ENCODE measurements around the gene PADI1. TPM values are rescaled to one million over a fixed set of nuclear protein-coding genes. Genes with fewer than 3 reads are reported as not detected.

Gene PADI1
- total RNA-seq, 4 donors from 2014 or later: not detected

DNA sequence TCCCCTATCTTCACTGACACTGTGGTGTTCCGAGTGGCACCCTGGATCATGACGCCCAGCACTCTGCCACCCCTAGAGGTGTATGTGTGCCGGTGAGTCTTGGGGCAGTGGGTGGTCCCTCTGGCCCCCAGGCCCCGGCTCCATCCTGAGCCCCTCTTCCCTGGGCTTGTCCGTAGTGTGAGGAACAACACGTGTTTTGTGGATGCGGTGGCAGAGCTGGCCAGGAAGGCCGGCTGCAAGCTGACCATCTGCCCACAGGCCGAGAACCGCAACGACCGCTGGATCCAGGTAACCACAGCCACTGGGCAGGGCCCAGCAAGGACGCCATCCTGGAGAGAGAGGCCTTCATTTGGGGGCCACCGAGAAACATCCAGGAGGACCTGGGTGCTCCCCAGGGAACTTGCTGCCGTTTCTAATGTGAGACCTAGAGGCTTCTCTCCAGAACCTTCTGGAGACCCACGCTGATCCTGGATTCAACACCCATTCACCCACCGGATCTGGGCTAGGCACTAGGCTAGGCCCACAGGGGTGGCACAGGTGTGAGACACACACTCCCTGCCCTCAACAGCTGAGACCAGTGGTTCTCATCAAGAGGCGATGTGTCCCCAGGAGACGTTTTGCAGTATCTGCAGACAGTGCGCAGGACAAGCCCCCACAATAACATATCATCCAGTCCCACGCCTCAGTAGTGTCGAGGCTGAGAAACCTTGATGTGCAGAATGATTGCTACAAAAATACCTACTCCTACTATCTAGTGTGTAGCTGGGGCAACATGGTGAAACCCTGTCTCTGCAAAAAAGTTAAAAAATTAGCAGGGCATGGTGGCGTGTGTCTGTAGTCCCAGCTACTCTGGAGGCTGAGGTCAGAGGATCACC, 66.2 kb downstream of the PADI1 start:
- no peak overlapping the region for H3K4me3 ChIP-seq
- no peaks in the 10 kb centered on the region for H3K27me3 ChIP-seq
- H3K9me3 ChIP-seq: no peaks in the 10 kb centered on the region
- H3K27ac ChIP-seq: no peak overlapping the region
- H3K36me3 ChIP-seq: no peaks in the 10 kb centered on the region
- H3K4me1 ChIP-seq: peaks cover 0 to 7% (median 0%) of the 10 kb centered on the region in 4 donors
- no peak for TF ChIP-seq POLR2A (IDR thresholded peaks at IDR 0.05)
- TF ChIP-seq, protein P1, sequence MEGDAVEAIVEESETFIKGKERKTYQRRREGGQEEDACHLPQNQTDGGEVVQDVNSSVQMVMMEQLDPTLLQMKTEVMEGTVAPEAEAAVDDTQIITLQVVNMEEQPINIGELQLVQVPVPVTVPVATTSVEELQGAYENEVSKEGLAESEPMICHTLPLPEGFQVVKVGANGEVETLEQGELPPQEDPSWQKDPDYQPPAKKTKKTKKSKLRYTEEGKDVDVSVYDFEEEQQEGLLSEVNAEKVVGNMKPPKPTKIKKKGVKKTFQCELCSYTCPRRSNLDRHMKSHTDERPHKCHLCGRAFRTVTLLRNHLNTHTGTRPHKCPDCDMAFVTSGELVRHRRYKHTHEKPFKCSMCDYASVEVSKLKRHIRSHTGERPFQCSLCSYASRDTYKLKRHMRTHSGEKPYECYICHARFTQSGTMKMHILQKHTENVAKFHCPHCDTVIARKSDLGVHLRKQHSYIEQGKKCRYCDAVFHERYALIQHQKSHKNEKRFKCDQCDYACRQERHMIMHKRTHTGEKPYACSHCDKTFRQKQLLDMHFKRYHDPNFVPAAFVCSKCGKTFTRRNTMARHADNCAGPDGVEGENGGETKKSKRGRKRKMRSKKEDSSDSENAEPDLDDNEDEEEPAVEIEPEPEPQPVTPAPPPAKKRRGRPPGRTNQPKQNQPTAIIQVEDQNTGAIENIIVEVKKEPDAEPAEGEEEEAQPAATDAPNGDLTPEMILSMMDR (IDR thresholded peaks at IDR 0.05): no peak
- peak in 1 of 3 donors; percentile 20 for DNase-seq

DNA sequence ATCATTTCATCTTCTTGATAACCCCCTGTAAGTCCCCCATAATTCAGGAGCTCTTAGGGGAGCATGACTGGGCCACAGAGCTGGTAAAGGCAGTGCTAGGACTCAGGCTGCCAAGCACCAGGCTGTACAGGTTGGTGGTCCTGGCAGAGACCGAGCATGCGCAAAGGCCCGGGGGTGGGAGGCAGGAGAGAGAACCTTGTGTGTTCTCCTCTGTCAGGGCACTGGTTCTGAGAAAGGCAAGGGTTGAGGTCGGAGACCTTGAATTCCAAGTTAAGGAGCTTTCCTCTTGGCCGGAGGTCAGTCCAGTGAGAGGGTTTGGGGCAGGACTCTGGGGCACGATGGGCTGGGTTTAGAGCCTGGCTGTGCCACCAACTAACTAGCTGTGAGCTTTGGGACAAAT, 67.1 kb downstream of the PADI1 start:
- no peak for TF ChIP-seq POLR2A (IDR thresholded peaks at IDR 0.05)
- TF ChIP-seq, protein P1 (IDR thresholded peaks at IDR 0.05): no peak
- Histone ChIP-seq H3K9me3 (no peaks in the 10 kb centered on the region), H3K36me3 (no peaks in the 10 kb centered on the region), H3K4me1 (peaks cover 0 to 7% (median 0%) of the 10 kb centered on the region in 4 donors), H3K4me3 (no peak overlapping the region), H3K27me3 (no peaks in the 10 kb centered on the region), H3K27ac (no peak overlapping the region)
- peak in 1 of 3 donors; percentile 37 for DNase-seq

DNA sequence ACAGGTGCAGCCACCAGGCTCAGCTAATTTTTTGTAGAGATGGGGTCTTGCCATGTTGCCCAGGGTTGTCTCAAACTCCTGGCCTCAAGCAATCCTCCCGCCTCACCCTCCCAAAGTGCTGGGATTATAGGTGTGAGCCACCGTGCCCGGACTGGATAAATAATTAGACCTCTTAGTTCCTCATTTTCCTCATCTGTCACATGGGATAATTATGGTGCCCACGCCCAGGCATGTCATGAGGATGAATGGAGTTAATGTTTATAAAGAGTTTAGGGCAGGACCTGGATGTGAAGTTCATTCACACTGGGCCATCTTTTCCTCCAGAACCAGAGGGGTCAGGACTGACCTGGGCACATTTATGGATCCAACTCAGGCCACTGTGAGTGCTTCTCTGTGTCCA, 67.7 kb downstream of the PADI1 start:
- no peaks in the 10 kb centered on the region for H3K27me3 ChIP-seq
- H3K4me1 ChIP-seq: peaks cover 0 to 7% (median 0%) of the 10 kb centered on the region in 4 donors
- H3K36me3 ChIP-seq: no peaks in the 10 kb centered on the region
- DNase-seq: peak in 2 of 3 donors; percentile 65 to 85
- H3K4me3 ChIP-seq: no peak overlapping the region
- no peaks in the 10 kb centered on the region for H3K9me3 ChIP-seq
- TF ChIP-seq, protein P1 (IDR thresholded peaks at IDR 0.05): no peak
- no peak for TF ChIP-seq POLR2A (IDR thresholded peaks at IDR 0.05)
- H3K27ac ChIP-seq: peak overlapping the region in 1 of 4 donors; percentile 66

DNA sequence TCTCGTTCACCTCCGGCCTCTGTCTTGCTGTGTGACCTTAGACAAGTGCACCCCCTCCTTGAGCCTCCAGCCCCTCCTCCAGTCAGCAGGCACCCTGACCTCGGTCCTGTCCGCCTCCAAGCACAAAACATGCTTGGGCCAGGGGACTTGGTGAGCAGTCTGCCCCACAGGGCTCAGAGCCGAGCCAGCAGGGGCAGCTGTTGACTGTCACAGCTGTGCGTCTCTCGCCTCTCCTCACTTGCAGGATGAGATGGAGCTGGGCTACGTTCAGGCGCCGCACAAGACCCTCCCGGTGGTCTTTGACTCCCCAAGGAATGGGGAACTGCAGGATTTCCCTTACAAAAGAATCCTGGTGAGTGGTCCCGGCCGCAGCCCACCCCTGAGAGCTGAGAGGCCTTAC, 68.2 kb downstream of the PADI1 start:
- DNase-seq: no peak
- Histone ChIP-seq H3K4me1 (peaks cover 0 to 7% (median 0%) of the 10 kb centered on the region in 4 donors), H3K36me3 (no peaks in the 10 kb centered on the region), H3K27ac (peak overlapping the region in 1 of 4 donors; percentile 66), H3K4me3 (no peak overlapping the region), H3K27me3 (no peaks in the 10 kb centered on the region), H3K9me3 (no peaks in the 10 kb centered on the region)
- TF ChIP-seq, protein P1 (IDR thresholded peaks at IDR 0.05): no peak
- TF ChIP-seq POLR2A (IDR thresholded peaks at IDR 0.05): no peak

DNA sequence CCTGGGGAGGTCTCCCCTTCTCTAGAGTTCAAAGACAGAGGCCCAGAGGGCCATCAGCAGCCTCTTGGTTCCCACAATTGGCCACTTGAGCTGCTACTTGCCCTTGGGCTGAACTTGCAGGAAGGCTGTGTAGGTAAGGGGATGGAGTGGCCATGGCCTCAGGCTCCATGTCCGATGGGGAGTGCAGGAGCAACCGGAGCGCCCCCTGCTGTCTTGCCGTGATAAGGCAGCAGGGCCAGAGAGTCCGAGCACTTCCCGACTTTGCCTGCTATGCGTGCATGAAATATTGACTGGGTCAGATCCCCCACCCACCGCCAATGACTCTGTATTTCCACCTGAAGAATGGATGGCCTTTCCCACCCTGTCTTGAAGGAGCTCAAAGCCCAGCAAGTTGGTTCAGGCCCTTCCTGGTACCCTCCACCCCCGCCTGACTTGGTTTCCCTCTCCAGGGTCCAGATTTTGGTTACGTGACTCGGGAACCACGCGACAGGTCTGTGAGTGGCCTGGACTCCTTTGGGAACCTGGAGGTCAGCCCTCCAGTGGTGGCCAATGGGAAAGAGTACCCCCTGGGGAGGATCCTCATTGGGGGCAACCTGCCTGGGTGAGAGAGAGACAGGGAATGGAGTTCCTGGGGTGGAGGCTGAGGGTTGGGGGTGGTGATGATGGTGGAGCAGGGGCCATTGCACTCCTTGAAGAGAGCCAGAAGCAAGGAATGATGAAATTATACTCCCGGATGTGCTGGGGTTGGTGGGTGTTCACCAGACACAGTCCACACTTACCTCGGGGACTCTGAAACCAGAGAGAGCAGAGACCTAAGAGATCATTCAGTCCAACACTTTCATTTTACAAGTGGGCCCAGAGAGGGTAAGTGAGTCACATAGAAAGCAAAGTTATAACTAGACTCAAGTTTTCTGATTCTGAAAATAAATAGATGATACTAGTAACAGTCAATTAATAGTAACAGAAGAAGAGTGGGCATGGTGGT, 69.5 kb downstream of the PADI1 start:
- DNase-seq: peak in 2 of 3 donors; percentile 77 to 78
- no peaks in the 10 kb centered on the region for H3K36me3 ChIP-seq
- peaks cover 0 to 7% (median 0%) of the 10 kb centered on the region in 4 donors for H3K4me1 ChIP-seq
- no peak overlapping the region for H3K27ac ChIP-seq
- no peaks in the 10 kb centered on the region for H3K9me3 ChIP-seq
- H3K27me3 ChIP-seq: no peaks in the 10 kb centered on the region
- TF ChIP-seq, protein P1 (IDR thresholded peaks at IDR 0.05): peak in 4 of 6 experiments; percentile 46 to 76 (median 66)
- no peak for TF ChIP-seq POLR2A (IDR thresholded peaks at IDR 0.05)
- H3K4me3 ChIP-seq: no peak overlapping the region
